ENCODE data around the gene ALDOC.
A peak's percentile ranks its signal among the peaks of the same experiment; 100 is the strongest.

Gene ALDOC

GRCh38 chr17:28552176-28552999 is 24.3 kb downstream of the ALDOC start, which contains the start of gene UNC119:
UNC119 (minus strand) TSS chr17:28552624; CDS start chr17:28552557, 67 bp downstream.
- peak; percentile 71 for DNase-seq

DNA sequence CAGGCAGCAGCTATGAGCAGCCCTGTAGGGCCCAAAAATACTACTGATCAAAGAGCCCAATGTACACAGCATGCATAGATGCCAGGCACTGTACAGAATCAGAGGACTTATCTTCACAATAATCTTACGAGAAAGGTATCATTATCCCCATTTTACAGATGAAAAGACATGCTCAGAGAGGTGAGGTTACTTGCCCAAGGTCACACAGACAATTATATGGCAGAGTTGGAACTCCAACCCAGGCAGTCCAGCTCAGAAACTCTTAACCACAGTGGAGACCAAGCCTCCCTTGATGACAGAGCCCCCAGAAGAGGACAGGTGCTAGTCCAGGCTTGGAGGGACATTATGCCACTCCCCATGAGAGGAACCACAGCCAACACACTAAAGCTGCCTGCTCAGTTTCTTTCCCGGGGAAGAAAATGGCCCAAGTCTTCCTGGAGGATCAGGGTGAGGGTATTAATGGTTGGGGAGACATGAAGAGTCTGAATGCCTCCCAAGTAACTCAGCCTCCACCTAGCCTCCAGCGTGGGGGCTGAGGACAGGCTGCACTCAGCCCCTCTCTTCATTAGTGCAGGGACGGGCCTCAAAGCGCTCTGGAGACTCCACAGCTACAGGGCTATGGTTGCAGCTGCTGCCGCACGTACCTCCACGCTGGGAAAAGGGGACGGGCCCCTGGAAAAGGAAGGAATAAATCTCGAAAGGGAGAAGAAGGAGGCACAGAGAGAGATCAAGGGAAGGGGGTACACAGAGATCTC is 25.1 kb downstream of the ALDOC start:
- DNase-seq = peak; percentile 13

DNA sequence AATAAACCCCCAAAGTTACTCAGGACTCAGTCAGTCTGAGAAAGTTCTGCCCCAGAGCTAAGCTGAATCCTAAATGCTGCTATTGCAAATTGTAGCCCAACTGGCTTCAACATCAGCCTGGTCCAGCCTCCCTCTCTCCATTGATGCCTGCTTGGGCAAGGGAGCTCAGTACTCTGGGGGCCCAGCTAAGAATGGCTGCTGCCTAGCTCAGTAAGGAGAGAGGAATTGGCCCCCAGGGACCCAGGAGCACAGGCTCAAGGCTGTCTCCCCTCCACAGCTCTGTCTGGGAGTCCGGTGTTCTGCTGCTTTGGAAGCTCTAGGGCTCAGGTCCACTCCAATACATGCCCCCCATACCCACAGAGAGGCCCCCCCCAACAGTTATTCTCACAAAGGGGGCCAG is 25.8 kb downstream of the ALDOC start:
- DNase-seq = no peak

DNA sequence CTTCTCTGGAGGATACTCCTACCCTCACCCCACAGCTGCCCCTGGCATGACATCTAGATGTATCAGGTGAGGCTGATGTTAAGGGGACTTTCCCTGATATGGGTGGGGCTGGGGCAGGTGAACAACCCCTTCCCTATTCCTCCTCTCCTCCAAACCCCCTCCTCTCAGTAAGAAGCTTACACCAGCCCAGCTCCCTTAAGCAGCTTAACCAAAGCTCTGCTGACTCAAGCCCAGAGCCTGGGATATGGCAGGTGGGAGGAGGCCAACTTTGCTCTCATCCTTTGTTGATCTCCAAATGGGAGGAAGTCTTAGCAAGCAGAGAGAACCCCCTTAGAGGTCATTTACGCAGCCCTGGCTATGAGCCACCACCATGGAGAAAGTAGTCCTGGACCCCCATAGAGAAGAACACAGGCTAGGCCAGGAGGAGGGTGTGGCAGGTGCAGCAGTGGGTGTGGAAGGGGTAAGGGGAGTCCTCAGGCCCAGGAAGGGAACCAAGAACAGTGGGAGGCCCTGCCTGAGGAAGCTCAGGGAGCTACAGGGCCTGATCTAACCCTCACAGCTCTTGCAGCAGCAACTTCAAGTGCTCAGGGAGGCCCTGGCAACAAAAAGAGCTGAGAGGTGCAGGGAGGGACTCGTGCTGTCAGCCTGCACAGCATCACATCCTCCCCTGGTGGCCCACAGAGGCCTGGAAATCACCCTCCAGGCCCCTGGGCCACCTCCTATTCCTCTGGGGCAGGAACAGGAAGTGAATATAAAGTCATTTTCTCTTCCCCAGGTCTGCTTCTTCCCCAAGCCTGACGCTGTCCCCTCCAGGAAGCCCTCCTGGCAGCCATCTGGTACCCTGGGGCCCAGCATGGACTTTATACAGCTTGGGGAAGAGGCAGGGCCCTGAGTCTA is 27.2 kb downstream of the ALDOC start:
- DNase-seq = no peak

DNA sequence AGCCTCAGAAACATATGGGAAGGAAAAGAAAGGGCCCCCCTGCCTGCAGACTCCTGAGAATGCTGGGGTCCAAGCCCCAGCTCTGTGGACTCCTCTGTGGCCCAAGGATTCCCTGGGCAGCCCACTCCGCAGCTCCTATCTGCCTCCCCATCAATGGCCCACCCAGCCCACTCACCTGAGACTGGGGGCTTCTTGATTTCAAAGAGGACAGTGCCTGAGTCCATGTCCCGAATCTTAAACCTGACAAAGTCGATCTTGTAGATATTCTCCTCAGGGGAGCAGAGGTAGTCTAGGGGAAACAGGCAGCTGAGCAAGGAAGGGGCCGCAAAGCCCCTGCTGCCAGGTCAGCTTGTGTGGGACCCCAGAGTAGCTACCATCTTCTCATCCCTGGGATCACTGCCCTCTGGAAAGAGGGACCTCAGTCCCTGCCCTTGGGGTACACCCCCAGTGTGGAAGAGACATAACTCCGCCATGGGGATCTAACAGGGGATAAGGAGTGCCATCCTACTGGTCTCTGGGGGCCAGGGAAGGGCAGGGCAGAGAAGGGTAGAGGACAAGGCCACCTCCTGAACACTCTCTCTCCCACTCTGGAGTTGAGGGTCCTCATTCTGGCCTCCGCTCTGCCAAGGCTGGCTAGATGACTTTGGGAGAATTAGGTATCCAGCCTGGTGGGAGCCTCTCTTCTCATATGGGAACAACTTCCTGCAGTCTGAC is 28.1 kb downstream of the ALDOC start:
- DNase-seq = no peak

DNA sequence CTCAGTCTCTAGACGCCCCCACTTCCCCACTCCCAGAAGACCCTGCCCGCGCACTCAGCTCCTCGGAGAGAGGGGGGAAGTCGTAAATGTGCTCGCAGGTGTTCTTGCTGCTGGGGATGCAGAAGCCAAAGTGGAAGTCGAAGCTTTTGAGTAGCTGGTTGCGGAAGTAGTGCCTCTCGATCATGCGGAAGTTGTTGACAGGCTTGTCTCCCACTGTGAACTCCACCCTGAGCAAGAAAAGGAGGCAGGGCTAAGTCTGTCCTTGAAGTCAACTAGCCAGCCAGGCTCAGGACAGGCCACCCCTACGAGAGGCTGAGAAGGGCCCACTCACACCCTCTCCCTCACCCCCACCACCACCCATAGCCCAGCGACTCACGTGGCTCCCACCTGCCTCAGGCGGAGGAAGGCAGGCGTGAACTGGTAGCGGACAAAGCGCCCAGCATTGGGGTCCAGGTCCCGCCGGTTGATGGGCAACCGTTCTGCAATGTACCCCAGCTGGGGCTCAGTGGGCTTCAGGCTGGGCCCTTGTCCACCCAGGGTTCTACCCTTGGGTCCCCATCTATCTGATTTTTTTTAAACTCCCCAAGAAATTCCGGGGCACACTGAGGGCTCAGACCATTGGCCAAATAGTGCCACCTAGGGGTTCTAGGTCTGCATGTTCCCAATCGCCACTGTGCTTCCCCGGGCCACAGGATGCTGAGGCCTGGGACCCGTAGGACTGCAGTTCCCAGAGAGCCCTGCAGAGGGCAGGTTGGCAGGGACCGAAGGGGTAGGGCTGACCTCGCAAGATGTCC is 28.9 kb downstream of the ALDOC start:
- peak; percentile 50 for DNase-seq

DNA sequence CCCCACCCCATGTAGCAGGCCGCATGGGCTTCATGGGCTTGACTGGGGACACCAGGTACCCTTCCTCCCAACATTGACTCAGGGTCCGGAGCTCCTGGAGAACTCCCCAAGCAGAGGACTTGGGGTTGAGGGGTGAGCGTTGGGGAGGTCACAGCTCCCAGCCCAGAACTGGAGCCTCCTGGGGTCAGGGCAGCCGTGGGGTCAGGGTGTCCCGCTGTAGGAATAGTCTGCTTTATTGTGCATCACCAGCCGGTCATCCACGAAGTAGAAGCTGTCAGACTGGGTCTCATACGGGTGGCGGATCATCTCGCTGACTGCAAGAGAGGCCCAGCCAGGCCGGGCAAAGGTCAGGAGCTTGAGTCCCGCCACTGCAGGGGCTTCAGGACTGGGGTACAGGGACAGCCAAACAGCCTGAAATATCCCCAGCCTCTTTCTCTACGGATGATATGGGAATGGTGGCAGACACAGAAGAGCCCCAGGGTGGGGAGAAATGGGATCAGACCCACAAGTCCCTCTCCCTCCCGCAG is 29.5 kb downstream of the ALDOC start:
- DNase-seq = no peak

DNA sequence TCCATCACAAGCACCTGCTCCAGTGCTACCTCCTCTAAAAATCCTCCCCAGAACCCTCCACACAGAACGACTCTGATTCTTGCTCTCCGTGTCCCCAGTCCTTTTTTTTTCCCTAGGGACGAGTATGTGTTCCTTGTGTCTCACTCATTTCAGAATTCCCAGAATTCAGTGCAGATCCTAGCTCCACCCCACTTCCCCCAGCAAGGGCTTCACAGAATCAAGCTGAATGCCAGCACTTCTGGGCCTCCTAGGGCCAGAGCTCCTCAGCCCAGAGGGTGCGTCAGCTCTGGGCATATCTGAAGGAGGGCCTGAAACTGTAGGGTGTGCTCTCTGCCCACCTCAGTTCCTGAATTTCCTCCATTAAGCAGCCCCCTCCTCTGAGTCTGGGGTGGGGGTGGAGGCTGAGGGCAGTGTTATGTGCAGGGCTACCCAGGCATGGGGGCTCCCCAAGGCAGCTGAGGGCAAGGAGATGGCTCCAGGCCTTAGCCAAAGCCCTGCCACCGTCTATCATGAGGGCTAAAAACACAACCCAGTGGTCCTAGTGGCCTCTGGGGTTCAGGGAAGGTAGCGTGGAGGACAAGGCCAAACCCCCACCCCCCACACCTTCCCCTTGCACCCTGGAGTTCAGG is 30.8 kb downstream of the ALDOC start:
- no peak for DNase-seq

DNA sequence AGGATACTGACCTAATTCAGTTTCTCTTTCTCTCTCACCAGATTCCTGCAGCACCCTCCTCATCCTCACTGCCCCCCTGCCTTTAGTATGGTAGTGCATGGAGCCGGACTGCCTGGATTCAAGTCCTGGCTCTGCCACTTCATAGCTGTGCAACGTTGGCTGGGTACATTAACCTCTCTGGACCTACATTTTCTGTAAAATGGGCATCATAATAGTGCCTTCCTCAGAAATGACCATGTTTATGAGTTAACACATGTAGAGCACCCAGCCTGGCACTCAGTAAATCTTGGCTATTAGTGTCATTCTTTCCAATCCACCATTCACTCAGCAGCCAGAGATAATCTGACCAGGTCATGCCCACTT is 31.6 kb downstream of the ALDOC start:
- DNase-seq = no peak

DNA sequence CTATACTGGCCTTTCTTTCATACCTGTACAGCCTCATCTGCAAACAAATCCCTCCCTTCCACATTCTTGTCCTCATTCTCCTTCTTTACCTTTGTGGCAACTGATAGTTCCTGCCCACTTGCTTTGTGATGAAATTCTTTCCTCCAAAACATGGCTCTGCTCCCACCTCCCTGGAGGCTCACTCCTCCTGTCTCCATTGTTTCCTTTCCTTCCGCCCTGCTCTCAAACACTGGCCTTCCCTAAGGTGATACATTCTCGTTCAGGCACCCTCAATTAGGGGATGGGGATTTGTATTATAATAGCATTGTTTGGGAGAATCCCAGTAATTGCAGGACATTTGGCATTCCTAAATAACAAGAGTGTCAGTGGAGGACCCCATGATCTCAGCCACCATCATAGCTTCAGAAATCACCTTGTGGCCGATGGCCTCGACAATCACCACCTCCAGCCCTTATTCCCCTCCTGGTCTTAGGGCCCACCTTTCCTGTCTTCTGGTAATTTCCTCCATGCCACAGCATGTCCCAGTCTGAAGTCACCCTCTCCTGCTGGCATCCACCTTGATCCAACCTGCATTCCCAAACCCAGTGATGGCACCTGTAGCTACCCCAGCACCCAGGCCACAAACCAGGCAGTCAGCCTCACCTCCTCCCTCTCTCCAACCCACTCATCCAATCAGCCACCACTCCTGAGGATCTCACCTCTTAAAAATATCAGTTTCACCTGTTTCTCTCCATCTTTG is 32.1 kb downstream of the ALDOC start:
- no peak for DNase-seq

DNA sequence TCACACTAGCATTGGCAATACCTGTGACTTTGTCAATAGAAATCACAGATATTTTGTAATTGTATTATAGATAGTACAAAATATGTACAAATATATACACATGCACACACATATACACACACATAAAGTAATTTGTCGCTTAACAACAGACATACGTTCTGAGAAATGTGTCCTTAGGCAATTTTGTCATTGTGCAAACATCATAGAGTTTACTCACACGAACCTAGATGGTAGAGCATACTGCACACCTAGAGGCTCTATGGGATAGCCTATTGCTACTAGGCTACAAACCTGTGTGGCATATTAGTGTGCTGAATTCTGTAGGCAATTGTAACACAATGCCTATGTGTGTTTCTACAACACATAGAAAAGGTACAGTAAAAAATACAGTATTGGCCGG is 35.3 kb downstream of the ALDOC start:
- DNase-seq = no peak

DNA sequence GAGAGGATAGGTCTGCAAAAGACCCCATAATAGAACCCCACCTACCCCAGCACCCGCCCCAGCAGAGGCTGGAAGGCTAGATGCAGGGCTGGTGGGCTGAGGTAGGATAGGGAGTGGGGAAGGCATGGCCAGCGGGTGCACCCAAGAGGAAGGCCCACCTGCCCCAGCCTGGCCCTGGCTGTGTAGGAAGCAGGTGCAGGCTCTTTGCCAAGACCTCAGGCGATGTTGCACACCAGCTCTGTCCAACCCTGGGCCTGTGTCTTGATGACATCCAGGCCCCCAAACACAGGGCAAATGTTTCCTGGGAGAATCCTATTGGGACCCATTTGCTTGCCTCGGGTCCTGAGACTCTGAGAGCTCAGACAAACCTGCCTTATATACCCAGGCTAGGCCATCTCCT is 36.5 kb downstream of the ALDOC start:
- DNase-seq = no peak

DNA sequence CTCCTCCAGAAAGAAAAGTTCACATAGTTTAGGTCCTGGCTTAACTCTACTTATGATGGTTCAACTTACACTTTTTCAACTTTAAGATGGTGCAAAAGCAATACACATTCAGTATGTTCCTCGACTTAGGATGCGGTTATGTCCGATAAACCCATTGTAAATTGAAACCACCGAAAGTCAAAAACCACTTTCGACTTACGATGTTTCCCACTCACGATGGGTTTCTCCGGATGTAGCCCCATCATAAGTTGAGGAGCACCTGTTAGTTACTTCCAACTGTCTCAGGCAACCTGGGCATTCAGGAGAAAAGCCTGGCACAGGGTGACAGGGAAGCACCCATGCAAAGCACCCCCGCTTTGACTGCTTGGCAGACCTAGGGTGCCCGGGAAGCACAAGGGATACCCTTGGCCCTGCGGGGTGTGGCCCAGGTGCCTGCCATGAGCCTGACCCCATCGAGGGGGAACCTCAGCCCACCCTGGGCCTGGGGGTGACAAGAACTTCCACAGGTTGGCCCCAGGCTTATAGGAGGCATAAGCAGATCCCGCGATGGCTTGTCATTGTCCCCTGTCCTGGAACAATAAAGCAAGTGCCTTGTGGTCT is 38.3 kb downstream of the ALDOC start:
- DNase-seq = no peak

- no peak for DNase-seq
These were observed 39.5 kb downstream of the ALDOC start for GRCh38 chr17:28537219-28537610.

GRCh38 chr17:28536532-28537218 is 40.0 kb downstream of the ALDOC start:
- no peak for DNase-seq

GRCh38 chr17:28534740-28535375 is 41.8 kb downstream of the ALDOC start:
- DNase-seq = no peak

DNA sequence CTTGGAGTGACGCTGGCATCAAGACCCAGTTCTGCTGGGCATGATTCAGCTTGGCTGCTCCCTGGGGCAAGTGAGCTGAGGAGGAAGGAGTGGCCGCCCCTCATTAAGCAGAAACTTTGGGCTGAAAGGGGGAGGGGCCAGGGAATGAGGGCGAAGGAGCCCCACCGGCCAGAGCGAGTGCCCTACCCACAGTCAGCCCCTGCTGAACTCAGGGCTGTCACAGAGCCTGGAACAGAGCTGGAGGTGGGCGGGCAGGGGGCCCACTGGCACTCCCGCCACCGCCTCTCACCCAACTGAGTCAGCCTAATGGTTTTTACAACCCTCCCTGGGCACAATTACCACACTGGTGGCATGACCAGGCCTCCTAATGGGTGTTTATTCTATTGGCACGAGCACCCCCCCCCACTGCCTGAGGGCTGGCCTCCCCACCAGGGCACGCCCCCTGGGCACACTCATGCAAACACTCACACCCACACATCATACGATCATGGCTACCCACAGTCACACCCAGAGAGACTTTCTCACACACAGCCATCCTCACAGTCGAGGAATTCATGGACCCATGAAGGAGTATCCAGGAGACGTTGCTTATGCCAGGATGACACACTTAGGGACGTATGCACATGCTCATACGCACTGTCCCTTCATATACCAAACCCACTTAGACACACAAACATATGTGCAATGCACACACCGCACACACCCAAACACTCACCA is 43.4 kb downstream of the ALDOC start:
- DNase-seq = no peak
